Stimulated activated naive CD8-positive, alpha-beta T cell treated with anti-CD3 and anti-CD28 coated beads, Interleukin-15, amount 100 ng/mL, for 72 hours (primary cell): Measurements from ENCODE around the gene DEAF1.

Experiments used
- ATAC-seq: fragments of 150-1000 bp; cut with Tn5 transposase; 2 replicates; pipeline ENCODE4 v1.10.0; 2021; ENCODE audit warnings: mild to moderate bottlenecking, moderate library complexity
- DNase-seq, 2 donors: peaks; one replicate each; pipeline ENCODE4 v3.0.0; 2021 to 2022
- H3K27ac Mint-ChIP-seq, 2 donors: one replicate each; pipeline ENCODE4 v1.8.0; 2022; ENCODE audit warnings: mild to moderate bottlenecking in 2 of 2, mixed read lengths in 2 of 2, moderate library complexity in 2 of 2
- H3K27me3 Mint-ChIP-seq: one replicate; pipeline ENCODE4 v1.8.0; 2022; ENCODE audit warnings: mixed read lengths
- H3K4me1 Mint-ChIP-seq: one replicate; pipeline ENCODE4 v1.8.0; 2022; ENCODE audit warnings: mild to moderate bottlenecking, mixed read lengths
- H3K4me3 Mint-ChIP-seq, 2 donors: one replicate each; pipeline ENCODE4 v1.8.0; 2022; ENCODE audit warnings: mild to moderate bottlenecking in 2 of 2, mixed read lengths in 2 of 2, moderate library complexity in 1 of 2
- H3K9me3 Mint-ChIP-seq, 2 donors: one replicate each; pipeline ENCODE4 v1.8.0; 2022; ENCODE audit warnings: mixed read lengths in 2 of 2

The DEAF1 gene

DNA sequence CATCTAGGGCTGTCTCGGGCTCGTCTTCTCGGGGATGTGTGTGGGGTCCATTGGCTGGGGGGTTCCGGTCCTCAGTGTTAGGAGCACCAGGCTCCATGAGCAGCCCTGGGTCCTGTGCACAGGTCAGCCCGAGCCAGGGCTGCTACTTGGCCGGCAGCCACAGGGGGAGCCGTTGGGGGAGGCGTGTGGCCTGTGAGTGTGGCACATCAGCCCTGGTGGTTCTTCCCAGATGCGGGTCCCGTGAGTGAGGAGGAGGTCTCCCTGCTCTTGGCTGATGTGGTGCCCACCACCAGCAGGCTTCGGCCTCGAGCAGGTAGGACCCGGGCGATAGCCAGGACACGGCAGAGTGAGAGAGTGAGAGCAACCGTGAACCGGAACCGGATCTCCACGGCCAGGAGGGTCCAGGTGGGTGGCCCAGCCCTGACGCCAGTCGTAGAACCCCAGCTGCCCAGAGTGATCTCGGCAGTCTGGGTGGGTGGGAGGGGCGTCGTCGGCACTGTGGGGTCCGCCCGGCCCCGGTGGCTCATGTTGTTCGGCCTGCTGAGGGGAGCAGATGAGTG is 97.8 kb downstream of the DEAF1 start:
- Mint-ChIP-seq H3K27me3 (no peaks in the 10 kb centered on the region), H3K4me3 (no peak overlapping the region), H3K27ac (peak overlapping the region in 1 of 2 donors; percentile 43), H3K9me3 (no peaks in the 10 kb centered on the region), H3K4me1 (peaks cover 31% of the 10 kb centered on the region)
- peak; percentile 50 for ATAC-seq
- no peak for DNase-seq

DNA sequence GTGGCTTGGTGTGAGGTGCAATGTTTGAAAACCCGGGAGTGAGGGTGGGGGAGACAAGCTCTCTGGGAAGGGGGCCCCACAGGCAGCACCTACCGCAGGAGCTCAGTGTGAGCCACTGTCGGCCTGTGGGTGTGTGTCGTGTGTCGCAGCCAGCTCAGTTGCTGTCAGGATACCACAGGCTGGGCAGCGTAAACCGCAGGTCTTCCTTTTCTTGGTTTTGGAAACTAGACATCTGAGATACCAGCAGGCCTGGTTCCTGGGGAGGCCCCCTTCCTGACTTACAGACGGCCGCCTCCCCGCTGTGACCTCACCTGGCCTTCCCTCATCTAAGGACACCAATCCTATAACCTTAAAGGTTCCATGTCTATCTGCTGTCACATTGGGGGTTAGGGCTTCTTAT is 98.6 kb downstream of the DEAF1 start:
- H3K4me3 Mint-ChIP-seq = no peak overlapping the region
- no peaks in the 10 kb centered on the region for H3K9me3 Mint-ChIP-seq
- DNase-seq (no peak), ATAC-seq (peak; percentile 35)
- H3K27me3 Mint-ChIP-seq = no peaks in the 10 kb centered on the region
- H3K27ac Mint-ChIP-seq = no peak overlapping the region
- peaks cover 33% of the 10 kb centered on the region for H3K4me1 Mint-ChIP-seq

DNA sequence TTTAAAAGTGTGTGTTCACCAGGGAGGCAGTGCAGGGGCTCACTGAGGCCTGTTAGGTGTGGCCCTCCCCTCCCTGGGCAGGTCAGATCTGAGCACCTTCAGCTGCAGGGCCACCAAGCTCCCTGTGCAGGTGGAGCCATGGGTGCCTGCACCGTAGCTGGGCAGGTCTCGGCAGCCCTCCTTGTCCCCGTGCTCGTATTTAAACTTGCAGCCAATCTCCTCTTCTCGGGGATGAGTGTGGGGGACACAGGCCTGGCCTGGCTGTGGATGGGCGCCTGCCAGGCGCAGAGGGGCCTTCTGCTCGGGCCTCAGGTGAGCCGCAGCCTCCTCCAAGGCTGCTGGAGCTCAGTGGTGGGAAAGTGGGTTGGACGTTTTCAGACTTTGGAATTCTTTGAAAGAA is 99.6 kb downstream of the DEAF1 start:
- Mint-ChIP-seq H3K27ac (no peak overlapping the region), H3K4me3 (no peak overlapping the region)

More for the DNA sequence above, 99.6 kb downstream of the DEAF1 start:
- peaks cover 33% of the 10 kb centered on the region for H3K4me1 Mint-ChIP-seq
- ATAC-seq (no peak), DNase-seq (no peak)
- H3K9me3 Mint-ChIP-seq = no peaks in the 10 kb centered on the region
- no peaks in the 10 kb centered on the region for H3K27me3 Mint-ChIP-seq
